Fibroblast of skin of left biceps (primary cell): ENCODE data around the gene RBM6.
"Not testable (repeated sequence)": the region's sequence is repeated elsewhere in the genome, so short reads cannot be mapped to it uniquely, and the experiment has no call there.

Experiments
- DNase-seq, 2 experiments: peaks; one replicate each; pipeline ENCODE4 v3.0.0-alpha.2; 2013; ENCODE audit warnings: low read depth in 2 of 2

Gene RBM6, protein sequence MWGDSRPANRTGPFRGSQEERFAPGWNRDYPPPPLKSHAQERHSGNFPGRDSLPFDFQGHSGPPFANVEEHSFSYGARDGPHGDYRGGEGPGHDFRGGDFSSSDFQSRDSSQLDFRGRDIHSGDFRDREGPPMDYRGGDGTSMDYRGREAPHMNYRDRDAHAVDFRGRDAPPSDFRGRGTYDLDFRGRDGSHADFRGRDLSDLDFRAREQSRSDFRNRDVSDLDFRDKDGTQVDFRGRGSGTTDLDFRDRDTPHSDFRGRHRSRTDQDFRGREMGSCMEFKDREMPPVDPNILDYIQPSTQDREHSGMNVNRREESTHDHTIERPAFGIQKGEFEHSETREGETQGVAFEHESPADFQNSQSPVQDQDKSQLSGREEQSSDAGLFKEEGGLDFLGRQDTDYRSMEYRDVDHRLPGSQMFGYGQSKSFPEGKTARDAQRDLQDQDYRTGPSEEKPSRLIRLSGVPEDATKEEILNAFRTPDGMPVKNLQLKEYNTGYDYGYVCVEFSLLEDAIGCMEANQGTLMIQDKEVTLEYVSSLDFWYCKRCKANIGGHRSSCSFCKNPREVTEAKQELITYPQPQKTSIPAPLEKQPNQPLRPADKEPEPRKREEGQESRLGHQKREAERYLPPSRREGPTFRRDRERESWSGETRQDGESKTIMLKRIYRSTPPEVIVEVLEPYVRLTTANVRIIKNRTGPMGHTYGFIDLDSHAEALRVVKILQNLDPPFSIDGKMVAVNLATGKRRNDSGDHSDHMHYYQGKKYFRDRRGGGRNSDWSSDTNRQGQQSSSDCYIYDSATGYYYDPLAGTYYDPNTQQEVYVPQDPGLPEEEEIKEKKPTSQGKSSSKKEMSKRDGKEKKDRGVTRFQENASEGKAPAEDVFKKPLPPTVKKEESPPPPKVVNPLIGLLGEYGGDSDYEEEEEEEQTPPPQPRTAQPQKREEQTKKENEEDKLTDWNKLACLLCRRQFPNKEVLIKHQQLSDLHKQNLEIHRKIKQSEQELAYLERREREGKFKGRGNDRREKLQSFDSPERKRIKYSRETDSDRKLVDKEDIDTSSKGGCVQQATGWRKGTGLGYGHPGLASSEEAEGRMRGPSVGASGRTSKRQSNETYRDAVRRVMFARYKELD

GRCh38 chr3:49939858-49940666 is at the start of gene RBM6:
TSS of gene RBM6 (plus strand) at chr3:49940150. CDS start at chr3:49962642, 22,492 bp downstream.
- DNase-seq = peak; percentile 89 to 90

- DNase-seq = no peak
Measured at GRCh38 chr3:49895791-49896190, 44.2 kb upstream of the RBM6 start.

DNA sequence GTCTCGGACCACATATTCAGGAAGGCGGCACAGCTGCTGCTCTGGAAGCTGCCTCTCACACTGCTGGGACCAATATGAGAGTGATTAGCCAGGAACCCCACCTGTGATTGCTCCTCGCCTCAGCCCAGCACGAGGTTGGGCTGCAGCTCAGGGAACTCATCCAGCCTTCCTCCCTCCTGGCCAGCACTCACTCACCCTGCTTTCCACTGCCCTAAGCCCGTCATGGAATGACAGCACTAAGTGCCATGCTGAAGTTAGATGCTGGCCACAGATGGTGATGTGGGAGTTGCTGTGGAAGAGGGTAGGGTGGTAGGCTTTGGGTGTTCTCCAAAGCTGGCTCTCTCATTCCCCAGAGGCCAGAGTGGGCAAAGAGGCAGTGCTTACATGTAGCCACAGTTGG is 43.6 kb upstream of the RBM6 start:
- no peak for DNase-seq

DNA sequence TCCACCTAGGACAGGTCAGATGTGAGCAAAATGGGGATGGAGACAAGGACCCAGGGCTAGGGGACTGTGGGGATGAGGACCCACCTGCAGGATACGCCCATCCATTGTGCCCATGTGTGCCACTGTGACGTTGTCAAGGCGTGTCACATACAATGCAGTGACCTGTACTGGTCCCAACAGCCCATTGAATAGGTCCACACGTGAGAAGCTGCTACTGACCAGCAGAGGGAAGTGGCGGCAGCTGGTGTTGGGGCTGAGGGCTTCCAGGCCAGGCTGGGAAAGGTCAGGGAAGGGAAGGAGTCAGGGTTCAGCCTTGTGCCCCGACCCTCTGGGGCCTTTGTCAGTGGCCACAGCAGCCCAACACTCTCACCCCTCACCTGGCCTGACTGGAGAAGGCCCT is 41.0 kb upstream of the RBM6 start:
- DNase-seq = no peak

GRCh38 chr3:49899815-49900214 is 40.1 kb upstream of the RBM6 start:
- DNase-seq = no peak

- DNase-seq = no peak
Measured at GRCh38 chr3:49900491-49901153, 39.3 kb upstream of the RBM6 start.

DNA sequence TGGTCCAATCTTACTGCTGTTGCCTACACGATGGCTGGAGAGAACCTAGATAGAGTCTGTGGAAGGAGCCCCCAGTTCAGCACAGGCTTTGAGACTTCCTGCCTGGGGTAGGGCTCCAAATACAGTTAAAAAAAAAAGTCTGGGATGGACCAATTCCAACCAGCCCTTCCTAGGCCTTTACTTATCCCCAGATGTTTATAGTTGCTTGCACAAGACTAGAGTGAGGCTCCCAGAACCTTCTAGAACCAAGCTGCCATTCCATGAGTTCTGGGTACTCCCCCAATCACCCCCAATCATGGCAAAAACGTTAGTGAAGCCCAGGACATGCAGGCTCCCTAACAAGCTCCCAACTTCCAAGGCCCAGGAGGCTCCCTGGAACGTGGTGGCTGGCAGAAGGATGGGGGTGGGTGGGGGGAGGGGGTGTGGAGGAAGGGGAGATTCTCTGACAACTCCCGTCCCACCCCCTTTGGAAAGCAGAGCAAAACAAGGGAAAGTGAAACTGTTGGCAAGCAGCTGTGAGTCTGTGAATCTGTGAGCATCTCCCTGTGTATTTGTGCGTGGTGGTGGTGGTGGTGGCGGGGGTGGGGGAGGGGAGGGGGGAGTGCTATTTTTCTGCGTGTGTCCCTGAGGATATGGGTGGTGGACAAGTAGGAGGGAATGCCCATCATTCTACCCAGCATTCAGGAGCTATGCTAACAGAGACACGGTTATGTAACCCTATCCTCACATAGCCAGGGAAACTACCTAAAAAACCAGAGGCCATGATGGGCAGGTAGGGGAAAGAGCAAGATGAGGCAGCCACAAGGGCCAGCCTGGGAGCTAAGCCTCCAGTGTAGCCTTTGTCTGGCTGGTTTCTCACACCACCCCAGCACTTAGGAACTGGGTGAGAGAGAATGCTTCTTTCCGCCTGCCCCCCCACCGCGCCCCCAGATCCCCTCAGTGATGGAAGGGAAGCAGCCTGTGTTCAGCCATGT is 38.3 kb upstream of the RBM6 start:
- no peak for DNase-seq

- DNase-seq = no peak
Measured at GRCh38 chr3:49902511-49903345, 37.2 kb upstream of the RBM6 start.

DNA sequence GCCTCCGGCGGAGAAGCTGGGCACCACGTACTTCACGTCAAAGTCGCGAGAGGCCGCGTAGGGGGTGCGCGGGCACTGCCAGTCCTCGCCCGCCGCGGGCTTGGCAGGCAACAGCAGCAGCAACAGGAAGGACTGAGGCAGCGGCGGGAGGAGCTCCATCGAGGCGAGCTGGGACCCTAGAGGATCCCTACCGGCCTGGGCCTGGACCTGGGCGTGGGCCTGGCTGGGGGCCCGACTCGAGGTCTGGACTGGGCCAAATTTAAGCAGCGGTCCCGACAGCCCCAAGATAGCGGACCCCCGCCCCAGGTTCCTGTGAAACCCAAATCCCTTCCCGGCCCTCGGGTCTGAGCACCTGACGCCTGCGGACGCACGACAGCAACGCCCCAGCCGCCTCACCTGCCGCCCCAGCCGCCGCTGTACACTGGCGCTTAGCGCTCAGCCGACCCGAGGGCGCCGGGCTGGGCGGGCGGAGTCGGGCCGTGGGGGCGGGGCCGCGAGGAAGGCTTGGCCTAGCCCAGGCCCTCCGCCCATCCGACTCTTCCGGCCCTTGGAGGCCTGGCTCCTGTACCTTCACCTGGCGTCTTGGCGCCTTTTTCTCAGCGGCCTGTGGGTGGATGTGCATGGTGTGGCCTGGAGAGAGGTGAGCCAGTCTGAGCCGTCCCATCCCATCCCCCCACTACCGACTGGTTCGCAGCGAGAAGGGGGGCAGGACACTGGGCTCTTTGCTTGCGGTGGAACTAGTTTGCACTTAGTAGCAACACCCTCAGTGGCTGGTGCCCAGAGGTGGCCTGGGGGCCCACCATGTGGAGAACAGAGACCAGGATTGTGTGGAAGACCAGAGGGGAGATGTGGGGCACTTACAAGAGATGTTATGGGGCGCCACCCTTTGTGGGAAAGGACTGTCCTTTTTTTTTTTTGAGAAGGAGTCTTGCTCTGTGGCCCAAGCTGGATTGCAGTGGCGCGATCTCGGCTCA is 36.2 kb upstream of the RBM6 start, which contains the start of gene MST1R:
TSS of gene MST1R (minus strand) at position 423 of the 974 bp plus-strand sequence. CDS start at position 159, 264 bp downstream.
- no peak for DNase-seq

DNA sequence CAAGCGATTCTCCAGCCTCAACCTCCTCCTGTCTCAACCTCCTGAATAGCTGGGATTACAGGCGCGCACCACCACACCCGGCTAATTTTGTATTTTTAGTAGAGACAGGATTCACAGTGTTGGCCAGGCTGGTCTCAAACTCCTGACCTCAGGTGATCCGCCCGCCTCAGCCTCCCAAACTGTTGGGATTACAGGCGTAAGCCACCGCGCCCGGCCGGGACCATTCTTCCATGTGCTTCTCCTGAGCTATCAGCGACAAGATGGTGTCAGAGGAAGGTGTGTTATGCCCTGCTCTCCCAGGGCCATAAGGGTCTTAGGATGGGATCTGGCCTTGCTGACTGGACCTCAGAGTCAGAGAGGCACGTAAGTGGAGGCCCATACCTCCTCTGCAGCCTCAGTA is 35.5 kb upstream of the RBM6 start:
- DNase-seq = not testable (repeated sequence)

- DNase-seq = peak in 1 of 2 experiments; percentile 10
Measured at GRCh38 chr3:49906073-49906743, 33.7 kb upstream of the RBM6 start.

- DNase-seq = no peak
Measured at GRCh38 chr3:49908373-49909199, 31.4 kb upstream of the RBM6 start.

GRCh38 chr3:49910409-49911123 is 29.4 kb upstream of the RBM6 start:
- DNase-seq = no peak

- no peak for DNase-seq
Measured at GRCh38 chr3:49911124-49911420, 28.9 kb upstream of the RBM6 start.

DNA sequence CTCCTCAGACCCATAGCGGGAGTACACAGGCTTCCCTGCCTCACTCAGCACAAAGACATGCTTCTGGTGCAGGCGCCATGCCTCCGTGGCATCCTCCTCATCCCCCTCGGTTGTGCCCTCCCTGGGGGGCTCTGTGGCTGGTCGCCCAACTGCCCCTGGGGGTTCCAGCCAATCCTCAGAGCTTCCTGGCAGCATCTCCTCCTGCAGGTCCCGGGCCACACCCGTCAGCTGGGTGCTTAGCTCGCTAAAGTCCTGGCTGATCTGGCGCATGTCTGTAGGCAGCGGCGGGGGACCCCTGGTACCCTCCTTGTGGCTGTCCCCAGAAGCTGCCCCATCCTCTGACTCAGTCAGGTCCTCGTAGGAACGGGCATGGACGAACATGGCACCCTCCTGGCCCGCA is 28.3 kb upstream of the RBM6 start:
- DNase-seq = no peak

DNA sequence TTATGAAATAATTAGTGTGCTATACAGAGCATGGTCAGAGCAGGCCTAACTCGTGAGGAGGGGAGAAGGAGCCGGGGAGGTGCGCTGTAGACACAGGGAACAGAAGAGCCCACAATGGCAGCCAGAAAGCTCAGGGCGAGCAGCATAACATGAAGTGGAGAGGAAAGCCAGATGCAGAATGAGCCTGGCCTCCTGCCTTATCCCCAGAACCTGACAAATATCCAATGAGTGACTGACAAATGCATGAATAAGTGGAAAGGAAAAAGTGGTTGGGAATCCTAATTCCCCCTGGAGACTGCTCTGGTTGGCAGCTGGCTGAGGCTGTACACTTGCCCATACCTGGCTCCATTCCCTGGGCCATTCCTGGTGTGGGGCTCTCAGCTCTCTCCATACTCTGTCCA is 27.1 kb upstream of the RBM6 start:
- DNase-seq = no peak
